ENCODE results near the gene PML. TPM values are rescaled to one million over a fixed set of nuclear protein-coding genes. Genes with fewer than 3 reads are reported as not detected.

The PML gene
- polyA plus RNA-seq, 3 donors, result 13.1 to 40.7 (median 20.6) TPM

GRCh38 chr15:74060251-74060650 lies 65.7 kb downstream of the PML start:
- Histone ChIP-seq H3K4me1 (ENCODE audit: control insufficient read depth in 1 of 2, insufficient read depth in 2 of 2, low read length in 2 of 2) (no peaks in the 10 kb centered on the region), H3K4me2 (replicated peaks; ENCODE audit: extremely low read depth, low read length, poor library complexity, severe bottlenecking) (no peak overlapping the region), H4K20me1 (ENCODE audit: insufficient read depth, low read length) (no peaks in the 10 kb centered on the region), H3K79me2 (ENCODE audit: insufficient read depth, low read length) (no peaks in the 10 kb centered on the region), H3K27me3 (ENCODE audit: control insufficient read depth in 2 of 2, insufficient read depth in 2 of 2, low read length in 2 of 2) (no peaks in the 10 kb centered on the region), H3K27ac (ENCODE audit: low read depth in 1 of 2, low read length in 2 of 2) (no peak overlapping the region), H3K4me3 (replicated peaks in 1 of 3; ENCODE audit: low read depth in 2 of 3, low read length in 3 of 3) (no peak overlapping the region), H3K9me3 (replicated peaks in 1 of 2; ENCODE audit: control insufficient read depth in 1 of 2, insufficient read depth in 1 of 2, low read length in 2 of 2) (no peaks in the 10 kb centered on the region), H3K9ac (ENCODE audit: insufficient read depth, low read length, poor library complexity, severe bottlenecking) (no peak overlapping the region), H2AFZ (ENCODE audit: insufficient read depth, low read depth, low read length, poor library complexity, severe bottlenecking) (no peak overlapping the region), H3K36me3 (replicated peaks in 1 of 2; ENCODE audit: control insufficient read depth in 1 of 2, insufficient read depth in 2 of 2, low read length in 2 of 2) (no peaks in the 10 kb centered on the region)
- Mint-ChIP-seq H3K4me1 (no peaks in the 10 kb centered on the region), H3K4me3 (no peak overlapping the region), H3K27me3 (ENCODE audit: low read depth in 3 of 3) (peaks cover 2 to 4% (median 4%) of the 10 kb centered on the region in 3 donors), H3K27ac (no peak overlapping the region), H3K9me3 (peaks cover 0 to 4% (median 0%) of the 10 kb centered on the region in 7 donors), H3K36me3 (no peaks in the 10 kb centered on the region)
- no peak for TF ChIP-seq CTCF (IDR thresholded peaks at IDR 0.05)
- intact Hi-C loops (cut with micrococcal nuclease), result no loop called here
- no peak for DNase-seq
- 88% methylated on average over 5 of the region's 6 CpGs for WGBS (ENCODE audit: insufficient coverage)

- TF ChIP-seq CTCF (IDR thresholded peaks at IDR 0.05), result no peak
- no peak for DNase-seq
- 98% methylated on average over 6 of the region's 6 CpGs for WGBS (ENCODE audit: insufficient coverage)
- no peaks in the 10 kb centered on the region for H3K9me3 ChIP-seq (replicated peaks in 1 of 2; ENCODE audit: control insufficient read depth in 1 of 2, insufficient read depth in 1 of 2, low read length in 2 of 2)
- no peak overlapping the region for H3K9ac ChIP-seq (ENCODE audit: insufficient read depth, low read length, poor library complexity, severe bottlenecking)
- no peaks in the 10 kb centered on the region for H3K36me3 ChIP-seq (replicated peaks in 1 of 2; ENCODE audit: control insufficient read depth in 1 of 2, insufficient read depth in 2 of 2, low read length in 2 of 2)
- no peak overlapping the region for H3K27ac ChIP-seq (ENCODE audit: low read depth in 1 of 2, low read length in 2 of 2)
- no peak overlapping the region for H3K27ac Mint-ChIP-seq
- peaks cover 0 to 4% (median 2%) of the 10 kb centered on the region in 3 donors for H3K27me3 Mint-ChIP-seq (ENCODE audit: low read depth in 3 of 3)
- H3K4me1 Mint-ChIP-seq, result no peaks in the 10 kb centered on the region
- H3K4me3 Mint-ChIP-seq, result no peak overlapping the region
- H3K27me3 ChIP-seq (ENCODE audit: control insufficient read depth in 2 of 2, insufficient read depth in 2 of 2, low read length in 2 of 2), result no peaks in the 10 kb centered on the region
- no peak overlapping the region for H2AFZ ChIP-seq (ENCODE audit: insufficient read depth, low read depth, low read length, poor library complexity, severe bottlenecking)
- no peak overlapping the region for H3K4me3 ChIP-seq (replicated peaks in 1 of 3; ENCODE audit: low read depth in 2 of 3, low read length in 3 of 3)
- H3K36me3 Mint-ChIP-seq, result no peaks in the 10 kb centered on the region
- H3K4me1 ChIP-seq (ENCODE audit: control insufficient read depth in 1 of 2, insufficient read depth in 2 of 2, low read length in 2 of 2), result no peaks in the 10 kb centered on the region
- no peaks in the 10 kb centered on the region for H3K79me2 ChIP-seq (ENCODE audit: insufficient read depth, low read length)
- peaks cover 0 to 4% (median 0%) of the 10 kb centered on the region in 7 donors for H3K9me3 Mint-ChIP-seq
- intact Hi-C loops (cut with micrococcal nuclease), result no loop called here
- no peaks in the 10 kb centered on the region for H4K20me1 ChIP-seq (ENCODE audit: insufficient read depth, low read length)
- H3K4me2 ChIP-seq (replicated peaks; ENCODE audit: extremely low read depth, low read length, poor library complexity, severe bottlenecking), result no peak overlapping the region
Measured at GRCh38 chr15:74062236-74062635, 67.7 kb downstream of the PML start.
